ENCODE measurements around the gene LCN1.

- no peak for TF ChIP-seq POLR2A (IDR thresholded peaks at IDR 0.05)
- TF ChIP-seq CTCF (IDR thresholded peaks at IDR 0.05) = no peak
These were observed 5.9 kb upstream of the LCN1 start for GRCh38 chr9:135515083-135515951.
